Stimulated activated CD4-positive, alpha-beta T cell treated with anti-CD3 and anti-CD28 coated beads, Interleukin-1b, Interleukin-23, amount 100 ng/mL, for 4 hours (primary cell): ENCODE data around the gene OR4M2.
"Not testable (repeated sequence)": the region's sequence is repeated elsewhere in the genome, so short reads cannot be mapped to it uniquely, and the experiment has no call there.

Experiments
- DNase-seq, 2 donors: peaks; one replicate each; pipeline ENCODE4 v3.0.0-alpha.2; 2020; ENCODE audit warnings: low read depth in 2 of 2

OR4M2 gene, protein sequence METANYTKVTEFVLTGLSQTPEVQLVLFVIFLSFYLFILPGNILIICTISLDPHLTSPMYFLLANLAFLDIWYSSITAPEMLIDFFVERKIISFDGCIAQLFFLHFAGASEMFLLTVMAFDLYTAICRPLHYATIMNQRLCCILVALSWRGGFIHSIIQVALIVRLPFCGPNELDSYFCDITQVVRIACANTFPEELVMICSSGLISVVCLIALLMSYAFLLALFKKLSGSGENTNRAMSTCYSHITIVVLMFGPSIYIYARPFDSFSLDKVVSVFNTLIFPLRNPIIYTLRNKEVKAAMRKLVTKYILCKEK

DNA sequence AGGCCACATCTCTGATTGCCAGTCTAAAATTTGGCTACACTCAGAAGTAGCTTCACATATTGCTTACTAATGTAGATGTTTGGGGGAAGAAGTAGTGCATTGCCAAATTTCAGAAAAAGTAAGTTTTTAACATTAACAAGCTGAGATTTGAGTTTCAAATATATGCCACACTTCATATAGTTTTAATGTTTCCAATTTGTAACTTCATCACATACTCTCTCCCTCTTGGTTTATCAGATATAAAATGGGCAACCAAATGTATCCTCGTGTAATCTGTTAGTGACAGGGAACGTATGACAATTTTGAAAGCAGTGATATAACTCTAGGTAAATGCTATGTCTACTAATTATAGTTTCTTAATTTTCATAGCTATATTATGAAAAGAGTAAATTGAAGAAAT, at the start of gene OR4M2:
OR4M2 (plus strand) TSS at position 301 of the 400 bp plus-strand sequence; CDS start at position 399, 98 bp downstream.
- DNase-seq, result not testable (repeated sequence)

DNA sequence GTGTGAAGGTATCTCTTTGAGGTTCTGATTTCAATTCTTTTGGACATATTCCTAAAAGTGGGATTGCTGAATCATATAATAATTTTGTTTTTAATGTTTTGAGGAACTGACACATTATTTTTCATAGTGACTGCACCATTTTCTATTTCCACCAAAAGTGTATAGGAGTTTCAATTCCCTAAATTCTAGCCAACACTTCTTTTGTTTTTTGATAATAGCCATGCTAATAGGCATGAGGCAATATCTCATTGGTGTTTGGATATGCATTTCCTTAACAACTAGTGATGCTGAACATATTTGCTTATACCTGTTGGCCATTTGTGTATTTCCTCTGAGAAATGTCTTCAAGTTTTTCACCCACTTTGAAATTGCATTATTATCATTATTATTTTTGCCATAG, 11.1 kb upstream of the OR4M2 start:
- DNase-seq, result not testable (repeated sequence)

DNA sequence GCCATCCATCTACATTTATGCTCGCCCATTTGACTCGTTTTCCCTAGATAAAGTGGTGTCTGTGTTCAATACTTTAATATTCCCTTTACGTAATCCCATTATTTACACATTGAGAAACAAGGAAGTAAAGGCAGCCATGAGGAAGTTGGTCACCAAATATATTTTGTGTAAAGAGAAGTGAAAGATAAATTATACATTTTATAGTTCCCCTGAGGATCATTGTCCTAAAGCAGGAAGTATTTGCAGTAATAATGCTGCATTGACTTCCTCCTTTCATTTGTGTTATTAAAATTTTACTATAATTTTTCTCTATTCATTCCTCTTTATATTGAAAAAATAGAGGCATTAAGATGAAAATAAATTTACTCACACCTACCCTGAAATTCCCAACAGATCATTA, 1.1 kb downstream of the OR4M2 start:
- not testable (repeated sequence) for DNase-seq

DNA sequence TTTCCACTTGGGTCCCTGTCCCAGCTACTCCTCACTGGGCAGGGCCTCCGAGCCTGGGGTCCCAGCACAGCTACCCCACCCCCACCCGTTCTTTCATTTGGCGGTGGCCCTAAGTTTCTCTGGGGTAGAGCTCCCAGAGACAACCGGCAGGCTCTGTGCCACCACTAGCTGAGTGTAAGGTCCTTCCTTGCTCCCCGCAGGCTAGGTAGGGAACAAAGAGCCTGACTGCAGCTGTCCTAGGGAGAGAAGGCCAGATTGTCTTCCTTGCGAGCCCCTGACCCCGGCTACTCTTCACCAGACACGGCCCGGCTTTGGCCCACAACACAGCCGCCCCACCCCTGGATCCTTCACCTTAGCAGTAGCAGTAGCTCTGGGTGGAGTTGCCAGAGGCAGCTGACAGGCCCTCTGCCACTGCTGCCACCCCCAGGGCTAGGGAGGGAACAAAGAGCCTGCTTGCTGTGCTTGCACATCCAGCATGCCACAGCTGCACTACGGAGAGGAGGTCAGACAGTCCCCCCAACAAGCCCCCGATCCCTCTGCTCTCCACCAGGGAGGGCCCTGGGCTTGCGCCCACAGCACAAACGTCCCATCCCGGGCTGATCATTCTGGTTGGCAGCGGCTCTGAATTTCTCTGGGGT, 18.4 kb downstream of the OR4M2 start:
- DNase-seq, result not testable (repeated sequence)

DNA sequence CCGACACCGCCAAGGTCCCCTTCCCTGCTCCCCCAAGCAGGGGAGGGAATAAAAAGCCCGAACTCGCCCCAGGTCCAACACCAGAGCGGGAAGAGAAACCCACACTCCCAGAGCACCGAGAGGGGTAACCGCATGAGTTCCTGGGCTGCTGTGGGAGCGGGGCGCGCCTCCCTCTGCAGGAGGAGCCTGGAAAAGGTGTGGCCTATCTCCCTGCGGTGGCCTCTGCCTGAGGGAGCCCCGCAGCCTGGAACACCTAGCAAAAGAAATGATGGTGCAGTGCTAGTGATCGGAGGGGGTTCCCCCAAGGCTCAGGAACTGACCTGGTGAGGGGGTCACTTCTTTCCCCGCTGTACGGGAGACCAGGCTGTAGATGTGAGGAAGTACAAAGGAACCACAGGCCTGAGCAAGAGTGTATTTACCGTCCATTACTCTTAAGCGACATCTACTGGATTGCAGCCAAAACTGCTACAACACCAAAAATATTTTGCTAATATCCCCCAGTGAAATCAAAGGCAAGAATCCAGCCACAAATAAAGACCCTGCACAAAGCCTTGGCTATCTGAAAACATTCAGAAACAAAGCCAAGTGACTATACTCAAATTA, 19.1 kb downstream of the OR4M2 start:
- DNase-seq, result not testable (repeated sequence)

DNA sequence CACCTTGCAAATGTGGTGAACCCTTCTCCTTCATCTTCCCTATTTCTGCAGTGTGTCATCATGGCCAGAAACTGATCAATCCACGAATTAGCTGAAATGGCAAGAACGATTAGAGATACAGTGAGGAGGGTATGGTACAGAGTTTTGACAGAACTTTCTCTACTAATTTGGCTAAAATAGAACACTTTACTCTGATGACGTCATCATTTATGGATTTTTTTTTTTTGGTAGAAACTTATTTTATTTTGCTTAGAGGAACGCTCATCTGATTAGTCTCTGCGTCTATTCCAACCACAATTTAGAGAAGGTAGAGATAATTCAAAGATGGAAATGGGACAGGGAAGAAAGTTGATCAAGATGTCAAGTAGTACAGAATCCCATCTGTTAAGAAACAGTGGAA, 41.7 kb downstream of the OR4M2 start:
- not testable (repeated sequence) for DNase-seq
